Hematopoietic multipotent progenitor cell (in vitro differentiated cells): ENCODE data around the gene PNMT. TPM values are rescaled to one million over a fixed set of nuclear protein-coding genes. Genes with fewer than 3 reads are reported as not detected.
"Not testable (repeated sequence)": the region's sequence is repeated elsewhere in the genome, so short reads cannot be mapped to it uniquely, and the experiment has no call there.

Experiments used
- DNase-seq, 3 donors: peaks; one replicate each; pipeline ENCODE4 v3.0.0-alpha.2; 2011 to 2015; ENCODE audit warnings: low read depth in 2 of 3, low spot score in 2 of 3
- total RNA-seq: library from RNA; depleted of rRNA; stranded (reverse); fragments of >200 nt; gene quantifications from one replicate; pipeline ENCODE4 v1.2.3, GENCODE V29; 2012

PNMT gene
- total RNA-seq, 1 donor, result 3.8 TPM

- no peak for DNase-seq
Observed at GRCh38 chr17:39704821-39705551, 36.7 kb downstream of the PNMT start.

- DNase-seq, result no peak
Observed at GRCh38 chr17:39705786-39706348, 37.6 kb downstream of the PNMT start.

DNA sequence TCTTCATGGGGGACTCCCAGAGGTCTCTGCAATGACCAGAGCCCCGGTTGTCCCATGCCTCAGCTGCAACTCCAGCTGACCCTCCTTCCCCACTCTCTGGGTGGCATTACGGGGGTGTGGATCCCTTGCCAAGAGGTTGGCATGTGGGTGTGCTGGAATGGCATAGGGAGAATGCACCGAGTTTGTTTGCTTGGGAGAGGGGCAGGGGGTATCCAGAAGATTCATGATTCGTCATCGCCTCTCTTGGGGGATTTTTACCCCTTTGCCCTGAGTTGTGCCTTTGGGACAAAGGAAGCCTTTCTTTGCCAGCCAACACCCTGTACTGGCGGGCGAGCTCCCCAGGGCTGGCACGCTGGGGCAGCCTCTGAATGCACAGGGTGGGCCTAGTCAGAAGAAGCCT lies 38.1 kb downstream of the PNMT start:
- DNase-seq, result no peak

- no peak for DNase-seq
Observed at GRCh38 chr17:39706921-39707337, 38.7 kb downstream of the PNMT start.

- no peak for DNase-seq
Observed at GRCh38 chr17:39709319-39709997, 41.2 kb downstream of the PNMT start.

- DNase-seq, result no peak
Observed at GRCh38 chr17:39709998-39710964, 42.0 kb downstream of the PNMT start.

DNA sequence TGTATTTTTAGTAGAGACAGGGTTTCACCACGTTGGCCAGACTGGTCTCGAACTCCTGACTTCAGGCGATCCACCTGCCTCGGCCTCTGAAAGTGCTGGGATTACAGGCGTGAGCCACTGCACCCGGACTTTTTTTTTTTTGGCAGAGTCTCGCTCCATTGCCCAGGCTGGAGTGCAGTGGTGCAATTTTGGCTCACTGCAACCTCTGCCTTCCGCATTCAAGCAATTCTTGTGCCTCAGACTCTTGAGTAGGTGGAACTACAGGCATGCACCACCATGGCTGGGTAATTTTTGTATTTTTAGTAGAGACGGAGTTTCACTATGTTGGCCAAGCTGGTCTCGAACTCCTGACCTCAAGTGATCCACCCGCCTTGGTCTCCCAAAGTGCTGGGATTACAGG lies 42.8 kb downstream of the PNMT start:
- DNase-seq, result not testable (repeated sequence)

GRCh38 chr17:39711851-39712250 lies 43.6 kb downstream of the PNMT start:
- DNase-seq, result no peak

- DNase-seq, result no peak
Observed at GRCh38 chr17:39714234-39714633, 46.0 kb downstream of the PNMT start.

GRCh38 chr17:39715375-39716072 lies 47.3 kb downstream of the PNMT start:
- no peak for DNase-seq

DNA sequence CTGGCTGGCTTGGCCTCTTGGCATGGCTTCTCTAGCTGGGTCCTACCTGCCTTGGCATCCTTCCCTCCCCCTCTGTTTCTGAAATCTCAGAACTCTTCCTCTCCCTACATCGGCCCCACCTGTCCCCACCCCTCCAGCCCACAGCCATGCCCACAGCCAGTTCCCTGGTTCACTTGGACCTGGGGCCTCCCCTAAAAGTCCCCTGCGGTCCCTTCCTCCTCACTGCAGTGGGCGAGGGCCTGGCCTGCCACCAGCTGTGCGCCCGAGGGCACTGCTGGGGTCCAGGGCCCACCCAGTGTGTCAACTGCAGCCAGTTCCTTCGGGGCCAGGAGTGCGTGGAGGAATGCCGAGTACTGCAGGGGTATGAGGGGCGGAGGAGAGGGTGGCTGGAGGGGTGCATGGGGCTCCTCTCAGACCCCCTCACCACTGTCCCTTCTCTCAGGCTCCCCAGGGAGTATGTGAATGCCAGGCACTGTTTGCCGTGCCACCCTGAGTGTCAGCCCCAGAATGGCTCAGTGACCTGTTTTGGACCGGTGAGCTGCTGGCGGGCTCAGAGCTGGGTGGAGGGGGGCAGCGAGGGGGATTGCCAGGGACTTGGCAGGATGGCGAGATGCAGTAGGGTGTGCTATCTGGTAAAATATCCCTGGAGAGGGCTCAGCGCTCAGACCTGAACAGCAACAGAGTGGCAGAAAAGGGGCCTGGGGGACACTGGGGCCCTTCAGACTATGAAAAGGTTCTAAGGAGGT lies 48.0 kb downstream of the PNMT start:
- no peak for DNase-seq

- no peak for DNase-seq
Observed at GRCh38 chr17:39716879-39717536, 48.8 kb downstream of the PNMT start.

- no peak for DNase-seq
Observed at GRCh38 chr17:39717660-39718059, 49.4 kb downstream of the PNMT start.

GRCh38 chr17:39719563-39720355 lies 51.5 kb downstream of the PNMT start:
- no peak for DNase-seq
